Left lobe of liver (tissue), 2 donors: ENCODE measurements around the gene NFXL1. TPM values are rescaled to one million over a fixed set of nuclear protein-coding genes. Genes with fewer than 3 reads are reported as not detected.
"Not testable (repeated sequence)": the region's sequence is repeated elsewhere in the genome, so short reads cannot be mapped to it uniquely, and the experiment has no call there.

ENCODE experiments used
- ATAC-seq: fragments of 200-7000 bp; cut with Tn5 transposase; one replicate; pipeline ENCODE4 v1.9.1; 2020; ENCODE audit warnings: mild to moderate bottlenecking, moderate library complexity
- DNase-seq: peaks from one replicate; pipeline ENCODE4 v3.0.0-alpha.2; 2020; ENCODE audit warnings: low spot score
- total RNA-seq: library from RNA; stranded (reverse); gene quantifications from one replicate; pipeline ENCODE4 v1.2.1, GENCODE V29; 2021
- donor health status: DM: no; HTN: no; CAD: no; lungs with moderate emphysema.
- donor health status: DM: no; HTN: yes; CAD: no.

NFXL1 gene
- 5.7 TPM for total RNA-seq

DNA sequence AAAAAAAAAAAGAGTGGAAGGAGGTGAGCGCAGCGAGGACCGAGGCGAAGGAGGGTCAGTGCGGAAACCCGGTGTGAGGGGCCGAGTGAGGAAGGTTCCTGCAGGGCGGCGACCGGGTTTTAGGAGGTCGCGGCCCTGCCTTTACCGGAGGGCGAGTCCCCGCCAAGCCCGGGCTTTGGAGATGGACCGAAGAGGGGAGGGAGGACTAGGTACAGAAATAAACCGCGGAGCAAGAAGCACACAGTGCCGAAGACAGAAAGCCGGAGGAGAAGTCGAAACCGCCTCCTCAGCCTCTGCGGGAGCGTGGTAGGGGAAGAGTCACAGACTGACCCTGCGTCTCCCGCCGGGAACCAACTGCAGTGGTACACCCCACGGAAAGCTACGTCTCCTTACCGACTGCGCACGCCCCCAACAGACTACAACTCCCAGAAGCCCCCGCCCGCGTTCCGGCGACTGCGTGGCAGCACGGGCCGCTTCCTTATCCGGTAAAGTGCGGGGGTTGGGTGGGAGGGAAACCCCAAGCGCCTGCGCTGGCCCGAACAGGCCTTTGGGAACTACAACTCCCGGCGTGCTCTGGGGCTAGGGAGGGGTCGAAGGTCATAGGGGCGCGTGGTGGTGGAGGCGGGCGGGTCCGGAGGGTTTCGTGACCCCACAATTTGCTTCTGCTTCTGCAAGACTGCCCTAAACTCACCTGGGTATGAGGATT, at the start of gene NFXL1:
Gene NFXL1, minus strand, starts transcription at position 364 of the 706 bp plus-strand sequence. CDS start 380 bp downstream, outside the sequence.
- peak; percentile 97 for ATAC-seq
- peak; percentile 98 for DNase-seq

DNA sequence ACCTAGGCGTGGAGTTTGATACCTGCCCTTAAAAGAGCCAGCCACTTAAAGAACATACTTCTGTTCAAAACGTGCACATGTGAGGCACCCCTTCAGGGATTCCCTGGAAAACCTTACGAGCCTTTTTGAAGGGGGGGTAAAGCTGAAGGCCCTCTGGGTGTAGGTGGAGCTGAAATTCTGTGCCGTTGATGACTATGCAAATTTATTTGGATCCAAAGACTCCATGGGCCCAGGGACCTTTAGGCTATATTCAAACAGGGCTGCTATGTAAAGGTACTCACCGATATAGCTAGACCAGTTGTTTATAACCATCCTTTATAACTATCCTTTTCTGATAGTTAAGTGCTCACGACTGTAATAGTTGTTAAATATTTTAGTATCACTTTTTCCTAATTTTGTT, 40.3 kb upstream of the NFXL1 start:
- ATAC-seq = no peak
- no peak for DNase-seq

DNA sequence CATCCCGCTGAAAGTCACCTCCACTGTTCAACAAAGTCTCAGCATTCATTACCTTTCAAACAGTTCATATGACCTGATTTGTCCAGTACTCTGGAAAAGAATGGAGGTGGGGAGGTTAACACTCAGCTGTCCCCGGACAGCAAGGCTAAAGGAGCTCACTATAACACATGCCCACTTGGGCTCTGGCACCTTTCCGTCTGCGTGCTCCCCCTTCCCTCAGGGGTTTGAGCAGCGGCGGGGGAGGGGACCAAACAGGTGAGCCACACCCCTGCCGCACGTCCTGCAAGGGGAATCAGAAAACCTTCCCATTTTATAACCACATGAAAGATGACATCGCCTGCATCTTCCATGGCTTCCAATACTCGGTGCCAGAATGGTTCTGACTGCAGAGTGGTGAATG, 39.9 kb upstream of the NFXL1 start:
- DNase-seq (no peak), ATAC-seq (no peak)

DNA sequence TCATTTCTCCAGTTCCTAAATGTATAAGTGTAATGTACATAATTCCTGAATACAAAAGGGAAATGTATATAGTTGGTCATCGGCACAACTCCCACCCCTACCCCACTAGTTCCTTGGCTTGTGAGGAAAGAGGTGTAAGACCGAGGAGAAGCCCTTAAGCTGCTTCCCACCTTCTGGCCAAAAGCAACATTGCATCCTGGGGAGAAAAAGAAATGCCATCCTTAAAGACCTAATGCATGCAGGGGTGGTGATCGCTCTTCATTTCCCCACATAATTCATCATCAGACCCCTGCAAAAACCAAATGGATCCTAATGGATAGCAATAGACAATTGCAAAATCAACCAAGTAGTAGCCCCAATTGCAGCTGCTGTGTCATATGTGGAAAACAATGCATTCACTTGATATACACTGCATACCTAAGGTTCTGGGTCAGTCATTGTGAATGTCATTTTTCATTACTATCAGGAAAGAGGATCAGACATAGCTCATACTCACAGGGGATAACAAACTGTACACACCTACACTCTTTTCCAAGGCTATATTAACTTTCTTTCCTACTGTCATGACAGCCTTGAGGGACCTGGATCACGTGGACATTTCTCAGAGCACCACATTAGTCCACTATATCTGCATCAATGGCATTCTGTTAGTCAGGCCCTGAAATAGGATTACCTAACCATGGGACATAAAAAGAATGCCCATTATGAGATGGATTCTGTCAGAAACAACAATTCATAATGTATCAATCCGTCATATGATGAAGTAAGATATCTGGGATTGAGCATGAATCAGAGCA, 31.7 kb upstream of the NFXL1 start:
- ATAC-seq (no peak), DNase-seq (no peak)

DNA sequence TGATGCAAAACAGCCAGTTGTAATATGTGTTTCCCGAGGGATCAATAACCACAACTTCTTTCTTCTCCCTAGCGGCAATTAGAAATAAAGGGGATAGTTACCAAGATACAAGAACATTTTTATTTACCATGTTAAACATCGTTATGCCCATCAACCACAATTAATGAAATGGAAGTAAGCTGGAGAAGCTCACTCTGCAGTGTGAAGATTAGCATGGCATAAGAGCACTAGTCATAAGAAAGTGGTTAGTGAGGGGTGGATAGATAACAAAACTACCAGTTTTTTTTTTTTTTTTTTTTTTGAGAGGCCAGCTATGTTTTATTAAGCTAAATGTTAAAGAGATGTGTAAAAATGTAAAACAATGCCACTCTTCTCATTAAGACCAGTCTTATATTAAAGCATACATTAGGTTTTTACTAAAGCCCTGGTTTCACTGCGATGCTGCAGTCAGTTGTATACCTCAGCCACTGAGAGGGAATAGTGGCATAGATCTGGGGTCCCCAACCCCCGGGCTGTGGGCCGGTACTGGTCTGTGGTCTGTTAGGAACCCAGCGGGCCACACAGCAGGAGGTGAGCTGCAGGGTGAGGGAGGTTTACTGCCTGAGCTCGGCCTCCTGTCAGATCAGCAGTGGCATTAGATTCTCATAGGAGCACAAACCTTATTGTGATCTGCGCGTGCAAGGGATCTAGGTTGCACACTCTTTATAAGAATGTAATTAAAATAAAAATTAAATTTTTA, 27.9 kb upstream of the NFXL1 start:
- ATAC-seq (no peak), DNase-seq (no peak)

DNA sequence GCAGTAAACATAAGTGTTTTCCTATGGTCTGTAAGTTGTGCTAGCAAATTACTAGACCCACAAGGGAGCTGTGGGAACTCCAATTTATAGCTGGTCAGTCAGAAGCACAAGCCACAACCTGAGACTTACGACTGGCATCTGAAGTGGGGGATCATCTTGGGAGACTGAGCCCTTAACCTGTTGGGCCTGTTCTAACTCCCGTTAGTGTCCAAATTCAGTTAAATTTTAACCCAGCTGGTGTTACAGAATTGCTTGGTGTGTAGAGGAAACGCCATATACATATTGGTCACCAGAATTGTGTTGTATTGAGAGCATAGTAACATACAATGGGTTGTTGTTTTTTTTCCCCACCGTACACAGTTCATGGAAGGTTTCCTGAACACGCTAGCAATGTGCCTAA, 25.1 kb upstream of the NFXL1 start:
- DNase-seq = no peak
- no peak for ATAC-seq

DNA sequence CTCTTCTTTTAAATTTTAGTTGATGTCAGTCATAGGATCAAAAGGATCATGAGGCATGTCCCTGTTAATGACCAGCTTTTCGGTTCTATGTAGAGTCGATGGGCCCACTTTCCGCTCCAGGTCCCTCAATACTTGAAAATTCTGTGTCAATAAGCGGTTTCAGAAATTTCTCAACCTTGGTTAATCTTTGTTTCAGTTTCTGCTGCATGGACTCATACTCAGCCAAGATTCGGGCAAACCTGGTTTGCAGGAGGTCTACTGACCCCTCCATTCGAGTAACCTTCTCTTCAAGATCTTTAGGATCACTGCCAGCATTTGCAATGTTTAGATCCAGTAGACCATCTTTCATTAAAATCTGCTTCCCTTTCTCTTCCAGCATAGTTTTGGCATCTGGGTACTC, 22.0 kb upstream of the NFXL1 start:
- no peak for DNase-seq
- ATAC-seq = peak; percentile 66

DNA sequence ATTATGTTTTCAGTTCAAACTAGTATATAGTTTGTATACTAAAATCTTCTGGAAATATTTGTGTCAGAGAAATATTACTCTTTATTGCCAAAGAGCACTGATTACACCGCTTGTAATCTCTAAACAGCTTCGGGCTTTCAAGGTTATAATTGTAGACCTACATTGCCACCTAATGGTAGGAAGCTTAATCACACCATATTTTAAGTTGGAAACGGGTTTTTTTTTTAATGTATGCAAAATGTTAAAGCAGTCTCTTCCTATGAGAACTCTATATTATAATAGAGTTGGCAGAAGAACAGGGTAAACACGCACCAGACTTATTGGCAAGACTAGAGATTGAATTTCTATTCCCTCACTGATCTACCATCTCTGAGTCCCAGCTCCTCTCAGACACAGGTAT, 19.5 kb upstream of the NFXL1 start:
- DNase-seq (no peak), ATAC-seq (peak; percentile 80)

DNA sequence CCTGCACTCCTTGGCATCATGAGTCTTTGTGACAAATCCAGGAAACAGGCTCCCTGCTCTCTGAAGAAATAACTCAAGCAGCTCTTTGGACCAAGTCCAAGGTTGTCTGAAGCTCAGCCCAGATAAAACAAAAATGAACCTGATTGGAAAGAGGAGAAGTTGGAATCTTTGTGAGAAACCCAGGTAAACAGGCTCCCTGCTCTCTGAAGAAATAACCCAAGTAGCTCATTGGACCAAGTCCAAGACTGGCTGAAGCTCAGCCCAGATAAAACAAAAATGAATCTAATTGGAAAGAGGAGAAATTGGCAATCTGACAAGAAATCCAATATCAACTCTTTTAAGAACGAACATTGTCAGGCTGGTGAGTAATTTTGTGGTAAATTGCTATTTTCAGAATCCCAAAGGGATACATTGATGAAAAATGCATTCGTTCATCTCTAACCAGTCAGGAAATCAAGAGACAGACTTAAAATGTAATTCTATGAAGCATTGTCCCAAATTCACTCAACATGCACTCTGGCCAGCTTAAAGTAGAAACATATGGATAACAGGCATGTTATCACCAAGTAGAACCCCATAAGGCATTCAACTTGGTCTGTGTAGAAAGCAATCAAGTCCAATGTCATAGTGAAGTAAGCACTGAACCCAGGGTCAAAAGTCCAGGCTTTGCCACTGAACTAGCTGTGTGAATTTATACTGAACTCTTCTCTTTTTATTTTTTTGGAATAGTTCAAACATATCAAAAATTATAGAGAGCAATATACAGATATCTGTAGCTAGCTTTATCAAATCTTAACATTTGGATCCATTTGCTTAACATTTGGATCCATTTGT, 16.8 kb upstream of the NFXL1 start:
- DNase-seq (no peak), ATAC-seq (peak; percentile 69)

DNA sequence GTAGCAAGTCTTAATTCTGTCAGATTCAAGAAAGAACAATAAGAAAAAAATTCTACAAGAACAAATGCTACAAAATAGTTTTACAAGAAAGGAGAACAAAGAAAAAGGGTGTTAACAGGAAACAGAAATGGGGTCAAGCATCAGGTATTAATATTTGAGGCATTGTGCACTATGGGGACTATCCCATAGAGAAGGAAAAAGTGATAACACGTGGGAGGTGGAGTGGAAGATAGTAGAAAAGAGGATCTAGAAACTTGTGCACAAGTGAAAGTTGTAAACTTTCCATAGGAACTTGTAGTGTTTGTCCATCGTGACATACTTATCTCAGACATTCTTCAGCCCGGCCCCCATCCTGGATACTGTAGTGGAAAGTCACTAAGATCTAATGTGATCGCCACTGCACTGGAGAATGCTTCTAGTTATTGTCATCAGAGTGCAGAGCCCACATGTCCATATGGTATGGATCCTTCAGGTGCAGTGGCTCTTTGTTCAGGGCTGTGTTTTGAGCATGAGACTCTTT, 15.4 kb upstream of the NFXL1 start:
- DNase-seq = no peak
- no peak for ATAC-seq

DNA sequence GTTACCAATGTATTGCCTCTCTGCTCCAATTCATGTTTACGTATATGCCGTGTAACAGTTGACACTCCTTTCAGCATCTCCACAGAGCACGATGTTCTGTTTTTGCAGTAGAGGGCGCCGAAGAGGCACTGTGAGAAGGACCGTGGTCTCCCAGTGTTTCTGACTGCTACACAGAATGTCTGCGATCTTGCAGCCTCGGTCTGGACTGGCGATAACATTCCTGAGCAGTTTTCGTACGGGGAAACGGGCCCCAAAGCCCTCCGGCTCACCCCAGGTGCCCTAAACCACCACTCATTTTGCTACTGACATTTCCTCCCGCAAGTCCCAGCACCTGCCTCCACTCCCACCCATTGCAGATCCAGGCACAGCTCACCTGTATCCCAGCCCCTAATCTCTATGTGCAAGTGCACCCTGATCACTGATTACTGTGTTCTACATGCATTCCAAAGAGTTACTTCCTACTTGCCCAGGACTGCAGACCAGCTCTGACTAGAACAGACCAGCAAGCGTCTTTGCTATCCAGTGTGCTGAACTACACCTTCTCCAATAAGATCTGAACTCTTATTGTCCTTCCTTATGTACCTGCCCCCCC, 12.4 kb upstream of the NFXL1 start:
- ATAC-seq (peak; percentile 96), DNase-seq (peak; percentile 52)

DNA sequence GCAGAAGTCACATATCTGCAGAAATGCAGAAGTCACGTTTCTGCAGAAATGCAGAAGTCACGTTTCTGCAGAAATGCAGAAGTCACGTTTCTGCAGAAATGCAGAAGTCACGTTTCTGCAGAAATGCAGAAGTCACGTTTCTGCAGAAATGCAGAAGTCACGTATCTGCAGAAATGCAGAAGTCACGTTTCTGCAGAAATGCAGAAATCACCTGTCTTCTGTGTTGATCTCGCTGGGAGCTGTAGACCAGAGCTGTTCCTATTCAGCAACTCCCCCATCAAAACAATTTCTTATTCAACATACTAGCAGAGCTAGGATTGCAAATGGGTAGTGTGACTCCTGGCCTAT, 8.9 kb upstream of the NFXL1 start:
- ATAC-seq, DNase-seq: not testable (repeated sequence)

DNA sequence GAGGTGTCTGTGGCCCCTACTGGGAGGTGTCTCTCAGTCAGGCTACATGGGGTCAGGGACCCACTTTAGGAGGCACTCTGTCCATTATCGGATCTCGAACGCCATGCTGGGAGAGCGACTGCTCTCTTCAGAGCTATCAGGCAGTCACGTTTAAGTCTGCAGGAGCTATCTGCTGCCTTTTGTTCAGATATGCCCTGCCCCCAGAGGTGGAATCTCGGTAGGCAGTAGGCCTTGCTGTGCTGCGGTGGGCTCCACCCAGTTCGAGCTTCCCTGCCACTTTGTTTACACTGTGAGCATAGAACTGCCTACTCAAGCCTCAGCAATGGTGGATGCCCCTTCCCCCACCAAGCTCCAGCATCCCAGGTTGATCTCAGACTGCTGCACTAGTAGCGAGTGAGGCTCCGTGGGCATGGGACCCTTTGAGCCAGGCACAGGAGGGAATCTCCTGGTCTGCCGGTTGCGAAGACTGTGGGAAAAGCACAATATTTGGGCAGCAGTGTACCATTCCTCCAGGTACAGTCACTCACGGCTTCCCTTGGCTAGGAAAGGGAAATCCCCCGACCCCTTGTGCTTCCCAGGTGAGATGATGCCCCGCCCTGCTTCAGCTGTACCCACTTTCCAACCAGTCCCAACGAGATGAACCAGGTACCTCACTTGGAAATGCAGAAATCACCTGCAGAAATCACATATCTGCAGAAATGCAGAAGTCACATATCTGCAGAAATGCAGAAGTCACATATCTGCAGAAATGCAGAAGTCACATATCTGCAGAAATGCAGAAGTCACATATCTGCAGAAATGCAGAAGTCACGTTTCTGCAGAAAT, 8.3 kb upstream of the NFXL1 start:
- not testable (repeated sequence) for ATAC-seq, DNase-seq

DNA sequence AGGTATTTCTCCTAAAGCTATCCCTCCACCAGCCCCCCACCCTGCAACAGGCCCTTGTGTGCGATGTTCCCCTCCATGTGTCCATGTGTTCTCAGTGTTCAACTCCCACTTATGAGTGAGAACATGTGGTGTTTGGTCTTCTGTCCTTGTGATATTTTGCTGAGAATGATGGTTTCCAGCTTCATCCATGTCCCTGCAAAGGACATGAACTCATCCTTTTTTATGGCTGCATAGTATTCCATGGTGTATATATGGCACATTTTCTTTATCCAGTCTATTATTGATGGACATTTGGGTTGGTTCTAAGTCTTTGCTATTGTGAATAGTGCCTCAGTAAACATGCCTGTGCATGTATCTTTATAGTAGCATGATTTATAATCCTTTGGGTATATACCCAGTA, 2.8 kb upstream of the NFXL1 start:
- ATAC-seq, DNase-seq: not testable (repeated sequence)

DNA sequence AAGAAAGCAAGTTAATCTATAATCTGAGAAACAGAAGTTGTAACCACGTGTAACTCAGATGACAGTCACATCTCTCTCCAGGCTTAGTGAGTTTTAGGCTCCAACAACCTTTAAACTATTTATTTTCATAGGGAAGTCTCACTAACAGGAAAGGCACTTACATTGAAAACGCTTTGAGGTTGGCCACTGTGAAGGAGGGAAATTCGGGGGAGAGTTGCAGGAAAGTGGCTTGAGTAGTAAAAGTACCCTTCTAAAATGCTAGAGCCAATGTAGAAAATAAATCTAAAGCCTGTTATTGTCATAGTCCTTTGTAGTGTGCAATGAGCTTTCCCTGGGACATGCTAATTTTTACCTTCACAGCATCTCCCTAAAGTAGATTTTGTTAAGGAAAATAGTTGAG, 995 bp upstream of the NFXL1 start:
- DNase-seq (no peak), ATAC-seq (no peak)

DNA sequence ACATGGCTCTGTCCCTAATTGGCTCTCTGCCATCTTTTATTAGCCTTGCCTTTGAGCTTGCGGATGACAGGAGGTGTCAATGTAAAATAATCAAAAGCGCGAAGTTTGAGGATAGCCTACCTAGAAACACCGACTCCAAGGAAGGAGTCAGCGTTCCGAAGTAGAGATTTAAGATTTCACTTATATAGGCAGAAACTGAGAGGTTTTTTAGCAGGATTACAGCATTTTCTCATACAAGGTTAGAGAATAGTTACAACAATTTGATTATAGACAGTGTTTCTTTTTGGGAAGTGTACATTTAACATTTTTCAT, 499 bp upstream of the NFXL1 start:
- ATAC-seq = peak; percentile 43
- DNase-seq = no peak

DNA sequence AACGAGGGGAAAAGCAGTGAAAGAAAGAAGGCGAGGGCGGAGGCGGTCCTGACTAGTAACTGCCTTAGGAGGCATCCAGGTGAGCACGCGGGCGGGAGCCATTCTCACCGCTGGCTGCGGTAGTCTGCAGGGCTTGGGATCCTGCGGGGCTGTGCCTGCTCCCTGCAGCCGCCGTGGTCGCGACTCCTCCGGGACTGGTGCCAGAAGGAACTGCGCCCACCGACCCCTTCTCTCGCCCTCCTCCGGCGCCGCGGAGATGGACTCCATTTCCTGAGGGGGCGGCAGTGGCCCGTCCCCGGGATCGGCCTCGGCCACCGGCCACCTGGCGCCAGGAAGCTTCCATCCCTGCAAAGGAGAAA, 543 bp downstream of the NFXL1 start:
- peak; percentile 61 for DNase-seq

DNA sequence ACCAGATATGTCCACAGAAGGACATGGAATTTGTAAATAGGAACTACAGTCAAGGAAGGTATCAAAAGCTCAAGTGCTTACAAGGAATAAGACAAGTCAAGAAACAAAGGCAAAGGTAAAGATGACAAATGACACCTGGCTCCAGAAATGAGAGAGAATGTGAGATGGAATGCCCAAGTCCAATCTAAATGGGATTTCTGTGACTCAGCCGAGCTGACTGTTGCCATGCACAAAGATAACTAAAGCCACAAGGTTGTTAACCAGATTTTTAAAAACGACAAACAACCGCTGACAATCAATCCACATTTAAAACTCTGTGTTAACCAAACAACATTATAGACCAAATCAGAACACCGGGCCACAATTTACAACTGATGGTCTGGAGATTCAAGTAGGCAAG, 1.1 kb downstream of the NFXL1 start:
- ATAC-seq = no peak
- no peak for DNase-seq

More for the DNA sequence above, 543 bp downstream of the NFXL1 start:
- peak; percentile 65 for ATAC-seq

DNA sequence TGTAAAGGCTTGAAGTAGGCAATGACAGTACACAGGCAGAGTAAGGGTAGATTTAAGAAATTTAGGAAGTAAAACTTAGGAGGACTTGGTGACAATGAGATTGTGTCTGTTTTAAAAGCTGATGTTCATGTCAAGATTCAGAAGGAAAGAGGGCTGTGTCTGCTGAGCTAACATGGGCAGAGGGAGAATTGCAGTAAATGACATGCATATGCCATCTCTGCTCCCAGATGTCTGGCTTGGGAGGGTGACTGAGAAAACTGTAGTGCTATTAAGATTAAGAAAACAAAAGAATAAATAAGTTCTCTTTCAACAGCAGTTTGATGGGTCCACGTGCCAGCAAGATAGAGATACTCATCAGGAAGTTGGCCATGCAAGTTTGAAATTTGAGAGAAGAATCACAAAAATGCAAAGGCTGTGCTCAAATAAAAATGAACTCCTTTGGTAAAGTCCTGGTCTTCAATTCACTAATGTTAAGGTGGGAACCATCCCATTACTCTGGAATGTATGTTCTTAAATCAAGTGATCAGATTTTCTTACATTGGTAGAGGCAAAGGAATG, 7.2 kb downstream of the NFXL1 start:
- no peak for DNase-seq
- no peak for ATAC-seq
